ENCODE data around the gene HEXD. TPM values are rescaled to one million over a fixed set of nuclear protein-coding genes. Genes with fewer than 3 reads are reported as not detected.

The HEXD gene
- total RNA-seq, 1 experiment from 2014 or later, result 29.5 TPM

- POLR2A ChIA-PET, result no interaction called here
- CTCF ChIA-PET, result no interaction called here
- peaks cover 6% of the 10 kb centered on the region for H3K36me3 ChIP-seq (ENCODE audit: control insufficient read depth, insufficient read depth, low read length)
Measured at GRCh38 chr17:82465023-82465603, 47.0 kb downstream of the HEXD start.

DNA sequence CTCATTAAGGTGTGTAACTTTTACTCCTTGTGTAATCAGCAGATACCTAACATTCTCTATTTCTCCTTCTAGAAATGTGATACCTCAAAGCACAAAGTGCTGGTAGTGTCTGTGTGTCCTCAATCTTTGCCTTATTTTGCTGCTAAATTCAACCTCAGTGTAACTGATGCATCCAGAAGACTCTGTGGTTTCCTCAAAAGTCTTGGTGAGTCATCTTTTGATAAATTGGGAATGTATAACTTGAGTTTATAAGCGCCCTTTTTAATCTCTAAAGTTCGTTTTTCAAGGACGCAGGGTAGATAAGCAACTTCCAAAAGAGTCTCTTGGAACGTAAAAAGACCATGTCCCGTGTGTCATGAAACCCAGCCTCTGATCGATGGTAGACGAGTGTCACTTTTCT is 50.5 kb downstream of the HEXD start:
- no peaks in the 10 kb centered on the region for H3K9me3 ChIP-seq
- peaks cover 64% of the 10 kb centered on the region for H3K36me3 Mint-ChIP-seq (ENCODE audit: insufficient read depth, unreplicated experiment)
- TF ChIP-seq, protein P1, sequence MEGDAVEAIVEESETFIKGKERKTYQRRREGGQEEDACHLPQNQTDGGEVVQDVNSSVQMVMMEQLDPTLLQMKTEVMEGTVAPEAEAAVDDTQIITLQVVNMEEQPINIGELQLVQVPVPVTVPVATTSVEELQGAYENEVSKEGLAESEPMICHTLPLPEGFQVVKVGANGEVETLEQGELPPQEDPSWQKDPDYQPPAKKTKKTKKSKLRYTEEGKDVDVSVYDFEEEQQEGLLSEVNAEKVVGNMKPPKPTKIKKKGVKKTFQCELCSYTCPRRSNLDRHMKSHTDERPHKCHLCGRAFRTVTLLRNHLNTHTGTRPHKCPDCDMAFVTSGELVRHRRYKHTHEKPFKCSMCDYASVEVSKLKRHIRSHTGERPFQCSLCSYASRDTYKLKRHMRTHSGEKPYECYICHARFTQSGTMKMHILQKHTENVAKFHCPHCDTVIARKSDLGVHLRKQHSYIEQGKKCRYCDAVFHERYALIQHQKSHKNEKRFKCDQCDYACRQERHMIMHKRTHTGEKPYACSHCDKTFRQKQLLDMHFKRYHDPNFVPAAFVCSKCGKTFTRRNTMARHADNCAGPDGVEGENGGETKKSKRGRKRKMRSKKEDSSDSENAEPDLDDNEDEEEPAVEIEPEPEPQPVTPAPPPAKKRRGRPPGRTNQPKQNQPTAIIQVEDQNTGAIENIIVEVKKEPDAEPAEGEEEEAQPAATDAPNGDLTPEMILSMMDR (IDR thresholded peaks at IDR 0.05; ENCODE audit: insufficient read depth in 1 of 2, low read depth in 1 of 2, low read length in 1 of 2, severe bottlenecking in 1 of 2, unreplicated experiment in 1 of 2), result no peak
- no peak overlapping the region for H3K4me3 Mint-ChIP-seq (ENCODE audit: unreplicated experiment)
- ChIA-PET CTCF (no interaction called here), POLR2A (no interaction called here)
- no TSS peak for BruUV-seq (replicated peaks)
- H3K27me3 ChIP-seq (replicated peaks; ENCODE audit: control insufficient read depth, insufficient read depth, low read length), result no peaks in the 10 kb centered on the region
- H3K36me3 ChIP-seq (ENCODE audit: control insufficient read depth, insufficient read depth, low read length), result peaks cover 5% of the 10 kb centered on the region
- no peaks in the 10 kb centered on the region for H3K4me1 Mint-ChIP-seq (ENCODE audit: low read depth, unreplicated experiment)
- H3K27ac Mint-ChIP-seq (ENCODE audit: unreplicated experiment), result no peak overlapping the region
- H3K27me3 Mint-ChIP-seq (ENCODE audit: insufficient read depth, unreplicated experiment), result no peaks in the 10 kb centered on the region
- H3K9me3 Mint-ChIP-seq (ENCODE audit: unreplicated experiment), result no peaks in the 10 kb centered on the region
- intact Hi-C loops (cut with micrococcal nuclease; ENCODE audit: unreplicated experiment), result no loop called here
- no peaks in the 10 kb centered on the region for H3K4me1 ChIP-seq
- H3K4me3 ChIP-seq (ENCODE audit: low read depth, low read length), result no peak overlapping the region
- no peak for DNase-seq

More at GRCh38 chr17:82465023-82465603, 47.0 kb downstream of the HEXD start:
- TF ChIP-seq, protein P1 (IDR thresholded peaks at IDR 0.05; ENCODE audit: insufficient read depth in 1 of 2, low read depth in 1 of 2, low read length in 1 of 2, severe bottlenecking in 1 of 2, unreplicated experiment in 1 of 2), result no peak
- Mint-ChIP-seq H3K27me3 (ENCODE audit: insufficient read depth, unreplicated experiment) (no peaks in the 10 kb centered on the region), H3K36me3 (ENCODE audit: insufficient read depth, unreplicated experiment) (peaks cover 52% of the 10 kb centered on the region), H3K9me3 (ENCODE audit: unreplicated experiment) (no peaks in the 10 kb centered on the region), H3K4me1 (ENCODE audit: low read depth, unreplicated experiment) (peaks cover 10% of the 10 kb centered on the region), H3K4me3 (ENCODE audit: unreplicated experiment) (no peak overlapping the region), H3K27ac (ENCODE audit: unreplicated experiment) (no peak overlapping the region)
- Histone ChIP-seq H3K4me3 (ENCODE audit: low read depth, low read length) (no peak overlapping the region), H3K27me3 (replicated peaks; ENCODE audit: control insufficient read depth, insufficient read depth, low read length) (no peaks in the 10 kb centered on the region), H3K4me1 (peaks cover 12% of the 10 kb centered on the region), H3K9me3 (no peaks in the 10 kb centered on the region)
- no peak for DNase-seq
- intact Hi-C loops (cut with micrococcal nuclease; ENCODE audit: unreplicated experiment), result no loop called here
- no TSS peak for BruUV-seq (replicated peaks)

DNA sequence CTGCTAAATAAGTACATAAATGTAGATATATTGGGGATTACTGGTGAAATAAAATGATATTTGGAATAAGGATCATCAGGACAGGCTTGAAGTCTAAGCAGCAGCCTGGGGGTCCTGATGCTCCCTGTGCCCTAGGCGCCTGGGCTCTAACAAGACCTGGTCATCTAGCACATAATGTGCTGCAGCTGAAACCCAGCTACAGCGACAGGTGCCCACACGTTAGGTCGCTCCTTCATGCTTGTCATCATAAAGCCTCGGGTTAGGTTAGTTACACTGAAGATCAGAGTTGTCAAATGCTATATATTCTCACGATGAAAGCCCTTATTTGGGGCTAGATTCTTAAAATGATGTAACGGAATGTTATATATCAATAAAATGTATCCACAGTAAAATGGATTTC is 51.9 kb downstream of the HEXD start:
- ChIA-PET POLR2A (no interaction called here), CTCF (no interaction called here)
- Mint-ChIP-seq H3K4me1 (ENCODE audit: low read depth, unreplicated experiment) (no peaks in the 10 kb centered on the region), H3K9me3 (ENCODE audit: unreplicated experiment) (no peaks in the 10 kb centered on the region), H3K27me3 (ENCODE audit: insufficient read depth, unreplicated experiment) (no peaks in the 10 kb centered on the region), H3K4me3 (ENCODE audit: unreplicated experiment) (no peak overlapping the region), H3K27ac (ENCODE audit: unreplicated experiment) (no peak overlapping the region), H3K36me3 (ENCODE audit: insufficient read depth, unreplicated experiment) (peaks cover 65% of the 10 kb centered on the region)
- intact Hi-C loops (cut with micrococcal nuclease; ENCODE audit: unreplicated experiment), result loop anchor here (10.0 kb wide), 1 partner anchor 325 kb away; no protein-coding TSS in a partner anchor
- DNase-seq, result no peak
- no TSS peak for BruUV-seq (replicated peaks)
- TF ChIP-seq, protein P1 (IDR thresholded peaks at IDR 0.05; ENCODE audit: insufficient read depth in 1 of 2, low read depth in 1 of 2, low read length in 1 of 2, severe bottlenecking in 1 of 2, unreplicated experiment in 1 of 2), result no peak
- no peaks in the 10 kb centered on the region for H3K4me1 ChIP-seq
- no peaks in the 10 kb centered on the region for H3K27me3 ChIP-seq (replicated peaks; ENCODE audit: control insufficient read depth, insufficient read depth, low read length)
- no peaks in the 10 kb centered on the region for H3K9me3 ChIP-seq
- H3K4me3 ChIP-seq (ENCODE audit: low read depth, low read length), result no peak overlapping the region
- peaks cover 4% of the 10 kb centered on the region for H3K36me3 ChIP-seq (ENCODE audit: control insufficient read depth, insufficient read depth, low read length)
